GM21737 (cell line): ENCODE data around the gene PRDX2.

ENCODE experiments used
- ATAC-seq: cut with Tn5 transposase; IDR thresholded peaks from one replicate; pipeline ENCODE4 v1.9.1; 2021; ENCODE audit warnings: mild to moderate bottlenecking, moderate library complexity; ENCODE audit not compliant: unreplicated experiment

Gene PRDX2

GRCh38 chr19:12756150-12756883 is 45.3 kb downstream of the PRDX2 start:
- ATAC-seq = no peak

GRCh38 chr19:12754465-12755196 is 47.0 kb downstream of the PRDX2 start:
- no peak for ATAC-seq

GRCh38 chr19:12752056-12752781 is 49.4 kb downstream of the PRDX2 start:
- ATAC-seq = no peak

GRCh38 chr19:12751635-12752034 is 50.0 kb downstream of the PRDX2 start, which contains the start of gene BEST2:
Gene BEST2, plus strand, starts transcription at chr19:12751791. Its CDS starts 802 bp downstream, at chr19:12752593.
- no peak for ATAC-seq

GRCh38 chr19:12750851-12751250 is 50.7 kb downstream of the PRDX2 start:
- ATAC-seq = no peak

GRCh38 chr19:12749938-12750521 is 51.6 kb downstream of the PRDX2 start:
- no peak for ATAC-seq

- no peak for ATAC-seq
Measured at GRCh38 chr19:12748489-12748888, 53.1 kb downstream of the PRDX2 start.
